ENCODE measurements around the gene MAGEB6B. TPM values are rescaled to one million over a fixed set of nuclear protein-coding genes. Genes with fewer than 3 reads are reported as not detected.
"Not testable (repeated sequence)": the region's sequence is repeated elsewhere in the genome, so short reads cannot be mapped to it uniquely, and the experiment has no call there.

Gene MAGEB6B
- polyA plus RNA-seq: not detected

- 90 to 95% methylated on average over 10 of the region's 10 CpGs for WGBS, 2 donors
- Histone ChIP-seq H3K9me3 (ENCODE audit: control insufficient read depth in 2 of 2, insufficient read depth in 1 of 2, low read depth in 1 of 2, low read length in 1 of 2) (no peaks in the 10 kb centered on the region), H3K4me1 (ENCODE audit: control insufficient read depth in 2 of 2, insufficient read depth in 2 of 2, low read length in 1 of 2) (no peaks in the 10 kb centered on the region), H3K4me3 (ENCODE audit: low read depth in 1 of 2, low read length in 2 of 2) (no peak within 1 kb of the TSS), H3K36me3 (ENCODE audit: control insufficient read depth in 2 of 2, insufficient read depth in 2 of 2, low read length in 1 of 2) (no peaks in the 10 kb centered on the region), H3K27me3 (ENCODE audit: control insufficient read depth in 1 of 2, insufficient read depth in 2 of 2, low read length in 2 of 2) (no peaks in the 10 kb centered on the region), H3K27ac (ENCODE audit: low read depth in 2 of 2, low read length in 1 of 2) (no peak within 1 kb of the TSS)
These were observed at the start of gene MAGEB6B for GRCh38 chrX:26160301-26160700. Gene MAGEB6B, plus strand, starts transcription at chrX:26160601. Its CDS starts 0 bp downstream, at chrX:26160601.

- H3K27ac ChIP-seq (ENCODE audit: low read depth in 2 of 2, low read length in 1 of 2): no peak within 1 kb of the TSS
- no peaks in the 10 kb centered on the region for H3K36me3 ChIP-seq (ENCODE audit: control insufficient read depth in 2 of 2, insufficient read depth in 2 of 2, low read length in 1 of 2)
- no peak within 1 kb of the TSS for H3K4me3 ChIP-seq (ENCODE audit: low read depth in 1 of 2, low read length in 2 of 2)
- 81 to 87% methylated on average over 11 of the region's 11 CpGs for WGBS, 2 donors
- no peaks in the 10 kb centered on the region for H3K9me3 ChIP-seq (ENCODE audit: control insufficient read depth in 2 of 2, insufficient read depth in 1 of 2, low read depth in 1 of 2, low read length in 1 of 2)
- no peaks in the 10 kb centered on the region for H3K27me3 ChIP-seq (ENCODE audit: control insufficient read depth in 1 of 2, insufficient read depth in 2 of 2, low read length in 2 of 2)
- no peaks in the 10 kb centered on the region for H3K4me1 ChIP-seq (ENCODE audit: control insufficient read depth in 2 of 2, insufficient read depth in 2 of 2, low read length in 1 of 2)
These were observed 22.1 kb upstream of the MAGEB6B start, which contains the start of gene MAGEB18 for GRCh38 chrX:26138274-26138673. Gene MAGEB18, plus strand, starts transcription at chrX:26138343. Its CDS starts 643 bp downstream, at chrX:26138986.

GRCh38 chrX:26146024-26146423 lies 14.4 kb upstream of the MAGEB6B start:
- no peak overlapping the region for H3K4me3 ChIP-seq (ENCODE audit: low read depth in 1 of 2, low read length in 2 of 2)
- no peaks in the 10 kb centered on the region for H3K27me3 ChIP-seq (ENCODE audit: control insufficient read depth in 1 of 2, insufficient read depth in 2 of 2, low read length in 2 of 2)
- H3K4me1 ChIP-seq (ENCODE audit: control insufficient read depth in 2 of 2, insufficient read depth in 2 of 2, low read length in 1 of 2): no peaks in the 10 kb centered on the region
- no peak overlapping the region for H3K27ac ChIP-seq (ENCODE audit: low read depth in 2 of 2, low read length in 1 of 2)
- H3K36me3 ChIP-seq (ENCODE audit: control insufficient read depth in 2 of 2, insufficient read depth in 2 of 2, low read length in 1 of 2): no peaks in the 10 kb centered on the region
- H3K9me3 ChIP-seq (ENCODE audit: control insufficient read depth in 2 of 2, insufficient read depth in 1 of 2, low read depth in 1 of 2, low read length in 1 of 2): no peaks in the 10 kb centered on the region
- WGBS, 2 donors: 14 to 23% methylated on average over 2 of the region's 2 CpGs

- Histone ChIP-seq H3K27ac (ENCODE audit: low read depth in 2 of 2, low read length in 1 of 2) (no peak within 1 kb of the TSS), H3K27me3 (ENCODE audit: control insufficient read depth in 1 of 2, insufficient read depth in 2 of 2, low read length in 2 of 2) (no peaks in the 10 kb centered on the region), H3K4me1 (ENCODE audit: control insufficient read depth in 2 of 2, insufficient read depth in 2 of 2, low read length in 1 of 2) (no peaks in the 10 kb centered on the region), H3K9me3 (ENCODE audit: control insufficient read depth in 2 of 2, insufficient read depth in 1 of 2, low read depth in 1 of 2, low read length in 1 of 2) (no peaks in the 10 kb centered on the region), H3K36me3 (ENCODE audit: control insufficient read depth in 2 of 2, insufficient read depth in 2 of 2, low read length in 1 of 2) (no peaks in the 10 kb centered on the region), H3K4me3 (ENCODE audit: low read depth in 1 of 2, low read length in 2 of 2) (no peak within 1 kb of the TSS)
- 77 to 86% methylated on average over 17 of the region's 17 CpGs for WGBS, 2 donors
These were observed 31.8 kb downstream of the MAGEB6B start, which contains the start of gene MAGEB6 for GRCh38 chrX:26192204-26192603. Gene MAGEB6, plus strand, starts transcription at chrX:26192440. Its CDS starts 1,407 bp downstream, at chrX:26193847.

- Histone ChIP-seq H3K4me1 (ENCODE audit: control insufficient read depth in 2 of 2, insufficient read depth in 2 of 2, low read length in 1 of 2) (no peaks in the 10 kb centered on the region), H3K27me3 (ENCODE audit: control insufficient read depth in 1 of 2, insufficient read depth in 2 of 2, low read length in 2 of 2) (no peaks in the 10 kb centered on the region), H3K4me3 (ENCODE audit: low read depth in 1 of 2, low read length in 2 of 2) (no peak overlapping the region), H3K9me3 (ENCODE audit: control insufficient read depth in 2 of 2, insufficient read depth in 1 of 2, low read depth in 1 of 2, low read length in 1 of 2) (no peaks in the 10 kb centered on the region), H3K36me3 (ENCODE audit: control insufficient read depth in 2 of 2, insufficient read depth in 2 of 2, low read length in 1 of 2) (no peaks in the 10 kb centered on the region), H3K27ac (ENCODE audit: low read depth in 2 of 2, low read length in 1 of 2) (no peak overlapping the region)
These were observed 43.2 kb downstream of the MAGEB6B start for GRCh38 chrX:26203561-26203960.

GRCh38 chrX:26204717-26205116 lies 44.3 kb downstream of the MAGEB6B start:
- not testable (repeated sequence) for H3K27ac ChIP-seq (ENCODE audit: low read depth in 2 of 2, low read length in 1 of 2); H3K4me1 ChIP-seq (ENCODE audit: control insufficient read depth in 2 of 2, insufficient read depth in 2 of 2, low read length in 1 of 2); H3K27me3 ChIP-seq (ENCODE audit: control insufficient read depth in 1 of 2, insufficient read depth in 2 of 2, low read length in 2 of 2); H3K36me3 ChIP-seq (ENCODE audit: control insufficient read depth in 2 of 2, insufficient read depth in 2 of 2, low read length in 1 of 2); H3K4me3 ChIP-seq (ENCODE audit: low read depth in 1 of 2, low read length in 2 of 2); H3K9me3 ChIP-seq (ENCODE audit: control insufficient read depth in 2 of 2, insufficient read depth in 1 of 2, low read depth in 1 of 2, low read length in 1 of 2)
- 92 to 93% methylated on average over 27 of the region's 27 CpGs for WGBS, 2 donors

GRCh38 chrX:26208012-26208411 lies 47.6 kb downstream of the MAGEB6B start:
- WGBS, 2 donors: 30 to 47% methylated on average over 3 of the region's 3 CpGs
- H3K27me3 ChIP-seq (ENCODE audit: control insufficient read depth in 1 of 2, insufficient read depth in 2 of 2, low read length in 2 of 2): no peaks in the 10 kb centered on the region
- H3K4me1 ChIP-seq (ENCODE audit: control insufficient read depth in 2 of 2, insufficient read depth in 2 of 2, low read length in 1 of 2): no peaks in the 10 kb centered on the region

More at GRCh38 chrX:26208012-26208411, 47.6 kb downstream of the MAGEB6B start:
- H3K4me3 ChIP-seq (ENCODE audit: low read depth in 1 of 2, low read length in 2 of 2): no peak overlapping the region
- no peaks in the 10 kb centered on the region for H3K36me3 ChIP-seq (ENCODE audit: control insufficient read depth in 2 of 2, insufficient read depth in 2 of 2, low read length in 1 of 2)
- H3K27ac ChIP-seq (ENCODE audit: low read depth in 2 of 2, low read length in 1 of 2): no peak overlapping the region
- no peaks in the 10 kb centered on the region for H3K9me3 ChIP-seq (ENCODE audit: control insufficient read depth in 2 of 2, insufficient read depth in 1 of 2, low read depth in 1 of 2, low read length in 1 of 2)

Other genes starting within 250 kb of the MAGEB6B start
- gene MAGEB18, start 22.3 kb upstream of the MAGEB6B start, polyA plus RNA-seq: not detected
- not detected for gene MAGEB6, start 31.8 kb downstream of the MAGEB6B start, polyA plus RNA-seq
- not detected for gene MAGEB5, start 55.6 kb downstream of the MAGEB6B start, polyA plus RNA-seq